GM23338 (cell line): ENCODE measurements around the gene PIGU. TPM values are rescaled to one million over a fixed set of nuclear protein-coding genes. Genes with fewer than 3 reads are reported as not detected.

Experiments
- ATAC-seq: fragments of 200-7000 bp; cut with Tn5 transposase; 3 replicates; pipeline ENCODE4 v1.9.1; 2020
- DNase-seq: peaks from one replicate; pipeline ENCODE4 v3.0.0-alpha.2; 2015; ENCODE audit warnings: low spot score
- H2AFZ ChIP-seq: fragments of 200-600 bp; sonication (generic); 2 replicates; pipeline ENCODE4 v1.8.0; 2016; ENCODE audit warnings: antibody characterized with exemption, mild to moderate bottlenecking, moderate library complexity
- H3F3A ChIP-seq: fragments of 200-600 bp; sonication (generic); replicated peaks from 2 replicates; pipeline ENCODE4 v1.8.0; 2017; ENCODE audit warnings: antibody characterized with exemption, mixed run types, low read depth
- H3K27ac ChIP-seq: fragments of 200-600 bp; sonication (generic); 2 replicates; pipeline ENCODE4 v1.6.1; 2016; ENCODE audit warnings: low read depth
- H3K27me3 ChIP-seq: fragments of 200-600 bp; sonication (generic); 2 replicates; pipeline ENCODE4 v1.8.0; 2016; ENCODE audit warnings: mild to moderate bottlenecking, mixed run types, moderate library complexity; ENCODE audit not compliant: insufficient read depth
- H3K36me3 ChIP-seq: fragments of 200-600 bp; sonication (generic); 2 replicates; pipeline ENCODE4 v1.8.0; 2016; ENCODE audit warnings: mild to moderate bottlenecking; ENCODE audit not compliant: insufficient read depth
- H3K4me1 ChIP-seq: fragments of 200-600 bp; sonication (generic); 2 replicates; pipeline ENCODE4 v1.8.0; 2016; ENCODE audit warnings: mild to moderate bottlenecking, moderate library complexity; ENCODE audit not compliant: insufficient read depth
- H3K4me2 ChIP-seq: fragments of 200-600 bp; sonication (generic); 2 replicates; pipeline ENCODE4 v1.7.1; 2017; ENCODE audit warnings: mixed run types
- H3K4me3 ChIP-seq: fragments of 200-600 bp; sonication (generic); 2 replicates; pipeline ENCODE4 v1.6.1; 2016; ENCODE audit warnings: mixed run types
- H3K79me2 ChIP-seq: fragments of 200-600 bp; sonication (generic); replicated peaks from 2 replicates; pipeline ENCODE4 v1.8.0; 2017; ENCODE audit warnings: mild to moderate bottlenecking; ENCODE audit not compliant: insufficient read depth
- H3K9me2 ChIP-seq: fragments of 200-600 bp; sonication (generic); 2 replicates; pipeline ENCODE4 v1.8.0; 2017; ENCODE audit not compliant: insufficient read depth
- H4K20me1 ChIP-seq: fragments of 200-600 bp; sonication (generic); replicated peaks from 2 replicates; pipeline ENCODE4 v1.8.0; 2017; ENCODE audit warnings: mild to moderate bottlenecking; ENCODE audit not compliant: insufficient read depth
- H3K27ac Mint-ChIP-seq: 2 replicates; pipeline ENCODE4 v1.8.0; 2020; ENCODE audit warnings: inconsistent platforms, mild to moderate bottlenecking, moderate library complexity, mixed read lengths
- H3K27me3 Mint-ChIP-seq: 3 replicates; pipeline ENCODE4 v1.8.0; 2022; ENCODE audit warnings: low read depth, mild to moderate bottlenecking, moderate library complexity, mixed read lengths, inconsistent platforms; ENCODE audit not compliant: insufficient read depth, poor library complexity
- H3K36me3 Mint-ChIP-seq: 3 replicates; pipeline ENCODE4 v1.8.0; 2021; ENCODE audit warnings: low read depth, mild to moderate bottlenecking, inconsistent platforms, moderate library complexity, mixed read lengths
- H3K4me1 Mint-ChIP-seq: 3 replicates; pipeline ENCODE4 v1.8.0; 2020; ENCODE audit warnings: mild to moderate bottlenecking, inconsistent platforms, mixed read lengths
- H3K4me3 Mint-ChIP-seq: 3 replicates; pipeline ENCODE4 v1.8.0; 2021; ENCODE audit warnings: moderate library complexity, mild to moderate bottlenecking, inconsistent platforms, mixed read lengths
- H3K9me3 Mint-ChIP-seq: 3 replicates; pipeline ENCODE4 v1.8.0; 2020; ENCODE audit warnings: moderate library complexity, mild to moderate bottlenecking, inconsistent platforms, mixed read lengths
- CREB1 ChIP-seq: fragments of 250-450 bp; sonication (Bioruptor Pico); IDR thresholded peaks from 2 replicates; pipeline ENCODE4 v1.5.0; 2020; ENCODE audit warnings: low read depth, mild to moderate bottlenecking, moderate library complexity
- CTCF ChIP-seq, 2 experiments: fragments of 200-600 bp in 1 of 2; sonication (generic) in 1 of 2; conservative IDR thresholded peaks; 2 replicates each; pipeline versions ENCODE4 v1.5.1 to v1.6.1; 2016 to 2017; ENCODE audit warnings: antibody characterized with exemption in 2 of 2, low read depth in 2 of 2, mild to moderate bottlenecking in 2 of 2, moderate library complexity in 1 of 2
- ETS1 ChIP-seq: IDR thresholded peaks from 2 replicates; pipeline ENCODE4 v1.6.1; 2016; ENCODE audit warnings: antibody characterized with exemption
- EZH2phosphoT487 ChIP-seq: fragments of 200-600 bp; sonication (generic); IDR thresholded peaks from one replicate; pipeline ENCODE4 v1.8.1; 2018; ENCODE audit warnings: antibody characterized with exemption; ENCODE audit not compliant: unreplicated experiment
- JUNB ChIP-seq: IDR thresholded peaks from one replicate; pipeline ENCODE4 v1.6.1; 2016; ENCODE audit warnings: antibody characterized with exemption; ENCODE audit not compliant: unreplicated experiment
- NANOG ChIP-seq: IDR thresholded peaks from 2 replicates; pipeline ENCODE4 v1.6.1; 2016; ENCODE audit warnings: antibody characterized with exemption, borderline replicate concordance
- POLR2AphosphoS5 ChIP-seq: IDR thresholded peaks from 2 replicates; pipeline ENCODE4 v1.6.1; 2016; ENCODE audit warnings: antibody characterized with exemption, low read depth
- STAT1 ChIP-seq: IDR thresholded peaks from one replicate; pipeline ENCODE4 v1.6.1; 2016; ENCODE audit warnings: antibody characterized with exemption; ENCODE audit not compliant: unreplicated experiment
- ZNF114 ChIP-seq: fragments of 250-450 bp; sonication (Bioruptor Pico); IDR thresholded peaks from 2 replicates; pipeline ENCODE4 v1.5.0; 2020; ENCODE audit warnings: mild to moderate bottlenecking, moderate library complexity
- ZNF462 ChIP-seq: fragments of 250-450 bp; sonication (Bioruptor Pico); IDR thresholded peaks from 2 replicates; pipeline ENCODE4 v1.5.0; 2020; ENCODE audit warnings: mild to moderate bottlenecking, moderate library complexity
- polyA plus RNA-seq: library from polyadenylated mRNA; unstranded; fragments of >200 nt; fragmentation: Nextera tagmentation; extraction: Ambion mirVana; gene quantifications from 2 replicates; pipeline ENCODE4 v1.2.1, GENCODE V29; 2016
- total RNA-seq: library from RNA; depleted of rRNA; stranded (reverse); fragments of >200 nt; shearing (Covaris generic); gene quantifications from 2 replicates; pipeline ENCODE4 v1.2.3, GENCODE V29; 2014

Gene PIGU
- total and polyA plus RNA-seq, 2 experiments from 2014 or later = 24.3 to 28.9 TPM

GRCh38 chr20:34703061-34703423, 26.1 kb upstream of the PIGU start (continued):
- TF ChIP-seq ZNF462 (CRISPR knock-in tag) (no peak), ETS1 (no peak), ZNF114 (CRISPR knock-in tag) (no peak), NANOG (no peak), CREB1 (CRISPR knock-in tag) (no peak), EZH2phosphoT487 (no peak), STAT1 (no peak), JUNB (no peak)

- H3K9me2 ChIP-seq = no peaks in the 10 kb centered on the region
- no peak overlapping the region for H3K4me3 Mint-ChIP-seq
- no peaks in the 10 kb centered on the region for H3K9me3 Mint-ChIP-seq
- H2AFZ ChIP-seq = no peak overlapping the region
- peaks cover 29% of the 10 kb centered on the region for H3K27me3 Mint-ChIP-seq
- H4K20me1 ChIP-seq = 0 out of 2 replicates have a peak, but pooled peaks cover 4% of the 10 kb centered on the region
- no peak overlapping the region for H3K27ac ChIP-seq
- no peak for ATAC-seq
- DNase-seq = no peak
- no peak overlapping the region for H3K4me2 ChIP-seq
- no peak overlapping the region for H3K4me3 ChIP-seq
- H3F3A ChIP-seq = peaks cover 17% of the 10 kb centered on the region; the same call in 1 of the 2 replicates
- no peak overlapping the region for H3K27ac Mint-ChIP-seq
- H3K36me3 Mint-ChIP-seq = no peaks in the 10 kb centered on the region
- H3K27me3 ChIP-seq = peaks cover 23% of the 10 kb centered on the region
- H3K79me2 ChIP-seq = no peaks in the 10 kb centered on the region
- H3K4me1 ChIP-seq = peaks cover 7% of the 10 kb centered on the region; the same call in 1 of the 2 replicates
- no peaks in the 10 kb centered on the region for H3K36me3 ChIP-seq
- no peak for TF ChIP-seq POLR2AphosphoS5
- TF ChIP-seq JUNB = no peak
- TF ChIP-seq CTCF (conservative IDR thresholded peaks at IDR 0.05; ENCODE audit: low read depth in 2 of 2) = no peak
- peaks cover 9% of the 10 kb centered on the region for H3K4me1 Mint-ChIP-seq
These were observed 24.7 kb upstream of the PIGU start for GRCh38 chr20:34701405-34702085.
